Measurements from ENCODE around the gene ALDH1L1. TPM values are rescaled to one million over a fixed set of nuclear protein-coding genes. Genes with fewer than 3 reads are reported as not detected.
A peak's percentile ranks its signal among the peaks of the same experiment; 100 is the strongest.

The ALDH1L1 gene
- total and polyA plus RNA-seq, 2 of the 13 experiments (the other 11 are each of a cell fraction or from before 2014, with no cell fraction given), result 11.2 to 28.7 TPM

- peak; percentile 29; the same call in 1 of the 2 replicates for TF ChIP-seq TFDP2 (CRISPR knock-in tag; IDR thresholded peaks at IDR 0.05)
- TF ChIP-seq SALL1 (CRISPR knock-in tag; IDR thresholded peaks at IDR 0.05), result peak; percentile 16; the same call in 1 of the 2 replicates
- peak; percentile 20; the same call in 1 of the 2 replicates for TF ChIP-seq HDAC2 (CRISPR knock-in tag; IDR thresholded peaks at IDR 0.05)
- TF ChIP-seq ZNF660 (CRISPR knock-in tag; IDR thresholded peaks at IDR 0.05; ENCODE audit: borderline replicate concordance, low read depth), result no peak
- no peak for TF ChIP-seq ZXDC (CRISPR knock-in tag; IDR thresholded peaks at IDR 0.05)
- TF ChIP-seq GMEB2 (CRISPR knock-in tag; IDR thresholded peaks at IDR 0.05; ENCODE audit: low read depth), result no peak
- no peak for TF ChIP-seq ZNF121 (CRISPR knock-in tag; IDR thresholded peaks at IDR 0.05)
- no peak for TF ChIP-seq TEAD3 (CRISPR knock-in tag; optimal IDR thresholded peaks at IDR 0.05; ENCODE audit: borderline replicate concordance)
- TF ChIP-seq ZNF746 (CRISPR knock-in tag; IDR thresholded peaks at IDR 0.05), result peak; percentile 37; the same call in 1 of the 2 replicates
- no peak for TF ChIP-seq SNAI1 (CRISPR knock-in tag; IDR thresholded peaks at IDR 0.05; ENCODE audit: borderline replicate concordance)
- TF ChIP-seq RFXANK (CRISPR knock-in tag; IDR thresholded peaks at IDR 0.05), result no peak
- peak; percentile 79; the same call in 1 of the 2 replicates for TF ChIP-seq ZC3H4 (CRISPR knock-in tag; IDR thresholded peaks at IDR 0.05; ENCODE audit: borderline replicate concordance)
- TF ChIP-seq TRIM22 (IDR thresholded peaks at IDR 0.05), result no peak
- TF ChIP-seq ZSCAN22 (CRISPR knock-in tag; IDR thresholded peaks at IDR 0.05), result no peak
- TF ChIP-seq ZNF547 (CRISPR knock-in tag; IDR thresholded peaks at IDR 0.05), result no peak; the same call in 1 of the 2 replicates
- TF ChIP-seq ZNF160 (CRISPR knock-in tag; IDR thresholded peaks at IDR 0.05), result no peak
- TF ChIP-seq ZNF234 (CRISPR knock-in tag; conservative IDR thresholded peaks at IDR 0.05), result no peak
- TF ChIP-seq HCFC1 (IDR thresholded peaks at IDR 0.05; ENCODE audit: low read depth, low read length), result no peak
- peak; percentile 46; the same call in 1 of the 2 replicates for TF ChIP-seq EEA1 (CRISPR knock-in tag; IDR thresholded peaks at IDR 0.05; ENCODE audit: borderline replicate concordance)
- no peak for TF ChIP-seq ZSCAN29 (CRISPR knock-in tag; conservative IDR thresholded peaks at IDR 0.05)
- TF ChIP-seq TCF7L2 (IDR thresholded peaks at IDR 0.05; ENCODE audit: low read depth, low read length), result no peak
- no peak for TF ChIP-seq CREM (IDR thresholded peaks at IDR 0.05)
- no peak for TF ChIP-seq CREM (CRISPR knock-in tag; IDR thresholded peaks at IDR 0.05)
- peak; percentile 23 for TF ChIP-seq ZFY (CRISPR knock-in tag; IDR thresholded peaks at IDR 0.05)
Measured at GRCh38 chr3:126180477-126181397, at the start of gene ALDH1L1 (continued).

Measured in HepG2 (cell line).